HG03469 (cell line): ENCODE data around the gene SAMD13.

Experiments used
- ATAC-seq: cut with Tn5 transposase; IDR thresholded peaks from one replicate; pipeline ENCODE4 v1.9.1; 2021; ENCODE audit warnings: mild to moderate bottlenecking, moderate library complexity, moderate number of reproducible peaks; ENCODE audit not compliant: unreplicated experiment

The SAMD13 gene, protein sequence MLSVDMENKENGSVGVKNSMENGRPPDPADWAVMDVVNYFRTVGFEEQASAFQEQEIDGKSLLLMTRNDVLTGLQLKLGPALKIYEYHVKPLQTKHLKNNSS

GRCh38 chr1:84301004-84301784 lies at the start of gene SAMD13:
Gene SAMD13 (plus strand): TSS chr1:84301708. CDS start chr1:84303235, 1,527 bp downstream.
- no peak for ATAC-seq

GRCh38 chr1:84253036-84253435 lies 48.5 kb upstream of the SAMD13 start:
- no peak for ATAC-seq

DNA sequence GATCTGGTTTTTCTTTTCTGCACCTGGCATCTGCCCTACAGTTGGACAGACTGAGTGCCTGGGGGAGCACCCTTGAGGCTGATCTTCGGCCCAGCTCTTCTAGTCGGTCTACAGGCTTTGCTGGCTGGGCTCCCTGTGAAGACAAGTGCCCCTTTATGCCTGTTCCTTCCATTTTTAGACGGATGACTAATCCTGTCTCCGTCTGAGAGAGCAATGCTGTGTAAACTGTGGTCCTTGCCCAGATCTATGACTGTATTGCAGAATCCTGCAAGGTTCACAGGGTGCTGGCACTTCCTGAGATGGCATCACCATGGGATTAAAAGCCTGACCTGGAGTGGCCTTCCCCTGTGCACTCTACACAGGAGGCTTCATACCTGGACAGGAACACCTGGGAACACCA lies 47.6 kb upstream of the SAMD13 start:
- no peak for ATAC-seq

DNA sequence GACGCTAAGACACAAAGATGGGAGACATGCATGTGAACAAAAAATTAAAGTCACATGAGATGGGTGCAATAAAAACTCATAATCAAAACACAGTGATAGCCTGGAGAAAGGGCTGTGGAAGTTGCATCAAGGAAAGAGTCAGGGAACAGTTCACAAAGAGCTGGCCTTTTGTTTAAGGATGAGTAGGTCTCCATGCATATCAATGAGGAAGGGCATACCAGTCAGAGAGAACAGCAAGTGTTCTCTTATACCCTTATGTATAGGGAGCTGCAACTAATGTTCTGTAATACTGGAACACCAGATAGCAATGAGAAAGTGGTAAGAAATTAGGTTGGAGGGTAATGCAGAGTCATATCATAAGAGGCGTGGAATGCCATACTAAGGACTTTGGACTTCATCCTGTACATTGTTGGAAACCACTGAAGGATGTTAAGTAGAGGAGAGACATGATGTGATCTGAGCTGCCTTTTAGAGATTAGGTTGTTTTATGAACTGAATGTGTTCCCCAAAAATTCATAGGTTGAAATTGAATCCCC lies 46.7 kb upstream of the SAMD13 start:
- ATAC-seq: no peak

- ATAC-seq: no peak
Measured at GRCh38 chr1:84255582-84255981, 45.9 kb upstream of the SAMD13 start.

DNA sequence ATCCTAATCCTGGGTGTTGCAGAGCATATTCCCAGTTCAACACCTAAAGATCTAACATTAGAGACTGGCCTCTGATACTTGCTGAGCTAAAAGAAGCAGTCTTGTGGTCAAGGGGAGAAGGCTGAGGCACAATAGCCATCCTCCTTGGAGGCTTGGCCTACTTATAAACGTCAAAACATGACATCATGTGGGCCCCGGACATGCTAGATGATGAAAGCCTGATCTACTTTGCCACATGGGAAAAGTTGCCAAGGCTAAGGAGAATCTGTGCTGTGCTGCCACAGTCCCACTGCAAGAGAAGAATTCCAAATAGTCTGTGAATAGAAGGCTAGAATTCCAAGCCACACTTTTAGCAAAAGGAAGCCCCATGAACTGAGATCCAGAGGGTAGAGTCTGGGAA lies 43.9 kb upstream of the SAMD13 start:
- ATAC-seq: no peak

DNA sequence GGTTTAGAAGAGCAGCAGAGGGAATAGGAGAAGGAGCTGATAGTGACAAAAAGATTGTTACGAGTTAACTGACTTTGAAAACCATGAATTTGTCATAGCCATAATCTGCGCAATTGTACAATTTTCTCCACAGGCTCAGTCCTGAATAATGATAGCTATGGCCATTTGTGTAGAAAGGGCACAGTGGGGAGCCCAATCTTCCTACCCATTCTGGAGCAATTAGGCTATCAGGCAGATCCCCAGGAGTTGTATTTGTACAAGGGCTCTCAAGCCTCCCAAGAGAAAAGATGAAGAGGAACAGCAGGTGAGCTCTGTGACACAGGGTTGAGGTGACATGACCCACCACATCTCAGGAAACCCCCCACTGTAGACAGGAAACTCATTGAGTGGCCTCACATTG lies 42.1 kb upstream of the SAMD13 start:
- ATAC-seq: no peak

- ATAC-seq: no peak
Measured at GRCh38 chr1:84259989-84260388, 41.5 kb upstream of the SAMD13 start.

DNA sequence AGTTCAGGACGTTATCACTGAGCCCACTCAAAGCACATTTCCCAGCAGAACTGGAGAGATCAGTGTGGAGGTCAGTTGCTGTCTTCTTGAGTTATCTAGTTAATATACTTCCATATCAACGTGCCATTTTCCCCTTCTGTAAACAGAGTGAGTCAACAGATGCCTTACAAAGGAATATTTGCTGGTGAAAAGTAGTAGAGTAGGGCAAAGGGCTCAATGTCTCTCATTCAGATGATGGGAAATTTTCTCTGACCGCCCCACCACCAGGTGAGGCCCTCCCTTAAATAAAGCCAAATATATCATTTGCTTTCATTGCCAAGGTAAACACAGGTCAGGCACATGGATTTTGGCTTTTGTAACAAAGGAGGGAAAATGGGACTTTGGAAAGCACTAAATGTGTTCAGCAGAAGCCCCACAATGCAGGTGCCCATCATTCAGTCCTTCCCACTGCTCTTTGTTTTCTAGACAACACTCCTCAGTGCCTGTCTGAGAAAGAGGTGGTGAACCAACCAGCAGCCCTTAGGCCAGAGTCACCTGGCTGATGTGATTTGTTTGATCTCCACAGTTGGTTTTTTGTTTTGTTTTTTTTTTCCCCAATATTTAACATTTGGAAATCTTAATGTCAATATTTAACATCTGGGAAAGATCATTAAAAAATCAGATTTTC lies 40.5 kb upstream of the SAMD13 start:
- ATAC-seq: no peak

DNA sequence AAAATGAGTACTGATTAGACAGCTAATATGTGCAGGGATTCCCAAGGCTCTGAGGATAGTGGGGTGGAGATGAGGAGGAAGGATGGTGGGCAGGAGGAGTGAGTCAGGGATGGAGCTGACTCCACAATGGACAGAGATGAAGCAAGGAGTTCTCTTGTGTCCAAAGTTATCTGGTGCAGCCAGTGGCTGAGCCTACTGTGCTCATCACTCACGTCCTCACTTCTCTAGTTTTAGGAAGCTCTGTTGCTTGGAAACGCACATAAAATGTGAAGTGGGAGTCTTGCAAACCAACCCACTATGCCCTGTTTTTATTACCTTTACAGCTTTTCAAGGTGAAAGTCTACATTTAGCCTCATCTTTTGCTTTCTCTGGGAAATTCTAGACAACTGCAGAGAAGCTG lies 36.5 kb upstream of the SAMD13 start:
- no peak for ATAC-seq

- no peak for ATAC-seq
Measured at GRCh38 chr1:84265867-84266266, 35.6 kb upstream of the SAMD13 start.

DNA sequence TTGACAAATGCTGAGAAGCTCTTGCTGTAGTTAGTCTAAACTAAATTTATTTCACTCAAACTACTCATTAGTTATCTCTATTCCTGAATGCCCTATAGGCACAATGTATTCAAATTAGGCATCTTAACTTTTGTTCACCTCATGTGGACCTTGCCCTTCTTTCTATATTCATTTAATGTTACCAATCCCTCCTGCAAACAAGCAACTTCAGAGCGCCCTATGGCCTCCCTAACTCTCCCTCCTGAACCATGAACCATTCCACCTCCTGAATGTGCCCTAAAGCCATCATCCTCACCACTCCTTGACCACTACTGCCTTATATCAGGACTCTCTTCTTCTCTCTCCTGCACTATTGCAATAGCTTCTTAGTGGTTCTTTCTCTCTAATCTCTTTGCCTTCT lies 34.8 kb upstream of the SAMD13 start:
- no peak for ATAC-seq

DNA sequence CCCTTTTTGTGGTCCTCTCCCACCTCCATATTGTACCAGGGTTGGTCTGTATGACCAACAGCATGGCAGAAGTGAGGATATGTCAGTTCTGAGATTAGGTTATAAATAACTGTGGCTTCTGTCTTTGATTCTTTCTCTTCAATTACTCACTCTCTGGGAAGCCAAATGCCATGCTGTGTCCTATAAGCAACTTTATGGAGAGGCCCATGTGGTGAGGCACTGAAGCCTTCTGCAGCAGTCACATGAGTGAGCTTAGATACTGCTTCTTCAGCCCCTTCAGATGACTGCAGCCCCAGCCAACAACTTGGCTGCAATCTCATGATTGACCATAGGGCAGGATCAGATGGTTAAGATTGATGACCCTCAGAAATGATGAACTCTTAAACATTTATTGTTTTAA lies 34.0 kb upstream of the SAMD13 start:
- ATAC-seq: no peak

- ATAC-seq: no peak
Measured at GRCh38 chr1:84268346-84268745, 33.2 kb upstream of the SAMD13 start.

DNA sequence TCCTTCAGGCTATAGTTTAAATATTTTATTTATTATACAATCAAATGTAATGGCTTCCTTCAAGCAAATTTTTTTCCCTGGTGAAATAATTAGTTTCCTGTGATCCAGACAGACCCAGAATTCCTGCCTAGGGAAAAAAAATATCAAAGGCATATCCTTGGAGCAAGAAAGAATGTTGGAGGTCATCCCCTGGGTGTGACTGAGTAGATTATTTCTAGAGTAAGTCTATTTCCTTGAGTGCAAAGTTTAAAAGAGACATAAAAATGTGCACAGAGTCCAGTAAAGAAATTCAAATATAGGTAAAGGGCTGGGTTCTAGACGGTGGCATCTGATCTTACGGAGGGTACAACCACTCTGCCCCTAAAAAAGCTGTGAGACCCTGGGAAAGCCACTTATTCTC lies 32.2 kb upstream of the SAMD13 start:
- no peak for ATAC-seq

- ATAC-seq: peak; percentile 96
Measured at GRCh38 chr1:84271441-84272151, 29.9 kb upstream of the SAMD13 start.

DNA sequence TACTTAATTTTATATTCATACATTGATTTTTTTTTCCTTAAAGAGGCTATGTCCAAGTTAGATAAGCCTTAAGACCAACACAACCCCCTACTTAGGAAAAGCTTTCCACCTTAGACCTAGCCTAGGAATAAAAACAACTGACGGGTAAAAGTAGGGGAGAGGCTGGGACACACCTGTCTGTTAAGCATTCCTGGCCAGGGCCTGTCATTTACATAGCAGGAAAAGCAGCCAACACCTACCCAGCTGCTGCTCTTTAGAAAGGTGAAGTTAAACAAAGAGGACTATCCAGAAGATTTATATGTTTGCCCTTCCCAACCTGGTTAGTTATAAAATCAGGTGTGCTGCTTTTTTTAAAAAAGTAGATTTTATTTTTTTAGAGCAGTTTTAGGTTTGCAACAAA lies 29.1 kb upstream of the SAMD13 start:
- no peak for ATAC-seq

GRCh38 chr1:84277343-84278059 lies 24.0 kb upstream of the SAMD13 start:
- no peak for ATAC-seq

DNA sequence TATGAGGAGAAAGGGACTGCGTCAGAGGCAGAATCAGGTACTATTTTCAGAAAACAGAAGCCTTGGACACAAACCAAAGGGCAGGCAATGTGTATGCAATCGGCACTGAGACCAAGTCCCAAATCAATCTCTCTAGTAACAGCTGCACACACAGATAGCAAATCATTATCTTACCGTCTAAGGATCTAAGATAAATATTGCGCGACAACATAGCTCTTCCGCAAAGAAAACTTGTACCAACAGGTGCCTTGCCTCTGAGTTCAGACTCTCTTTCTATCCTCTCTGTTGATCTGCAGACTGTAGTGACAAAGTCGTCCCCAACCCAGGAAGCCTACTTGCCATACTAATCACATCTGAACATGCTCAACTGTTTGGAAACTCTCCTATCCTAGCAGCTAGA lies 22.6 kb upstream of the SAMD13 start:
- no peak for ATAC-seq

GRCh38 chr1:84280912-84281311 lies 20.6 kb upstream of the SAMD13 start:
- ATAC-seq: no peak
